CD4-positive, alpha-beta T cell treated with Interleukin-6 for 4 hours (primary cell): Measurements from ENCODE around the gene SHISA9.

Source experiments
- DNase-seq: peaks from one replicate; pipeline ENCODE4 v3.0.0-alpha.2; 2020; ENCODE audit warnings: mixed read lengths

The SHISA9 gene

DNA sequence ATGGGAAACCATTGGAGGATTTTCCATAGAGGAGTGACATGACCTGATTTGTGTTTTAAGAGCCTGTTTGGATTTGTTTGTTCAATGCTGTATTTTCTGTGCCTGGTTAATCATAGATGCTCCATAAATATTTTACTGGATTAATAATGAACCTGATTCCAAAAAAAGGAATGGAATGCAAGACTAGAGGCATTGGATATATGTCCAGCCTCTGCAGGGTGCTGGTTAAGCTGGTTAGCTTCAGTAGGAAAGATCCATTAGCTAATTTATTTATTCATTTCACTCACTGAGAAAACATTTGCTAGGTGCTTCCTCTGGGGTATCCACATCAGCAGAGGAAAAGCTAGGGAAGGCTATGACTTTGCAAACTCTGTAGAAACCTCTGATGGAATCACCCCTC, 57.7 kb downstream of the SHISA9 start:
- no peak for DNase-seq

DNA sequence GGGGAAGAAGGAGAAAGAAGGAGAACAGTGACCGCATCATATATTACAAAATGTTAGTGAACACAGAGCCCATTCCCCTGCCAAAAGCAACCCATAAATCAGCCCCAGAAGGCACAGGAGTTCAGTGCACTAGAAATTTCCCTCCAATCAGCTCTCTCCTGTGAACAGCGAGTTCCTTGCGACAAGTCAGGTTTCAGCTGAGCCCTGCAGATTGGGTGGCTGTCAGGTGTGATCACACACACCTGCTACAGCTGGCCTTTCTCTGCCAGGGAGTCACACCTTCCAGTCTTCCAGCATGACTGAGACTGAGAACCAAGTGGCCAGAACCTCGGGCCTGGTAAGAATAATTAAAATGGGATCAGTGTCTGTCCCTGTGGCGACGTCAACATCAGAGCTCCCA, 60.2 kb downstream of the SHISA9 start:
- no peak for DNase-seq

DNA sequence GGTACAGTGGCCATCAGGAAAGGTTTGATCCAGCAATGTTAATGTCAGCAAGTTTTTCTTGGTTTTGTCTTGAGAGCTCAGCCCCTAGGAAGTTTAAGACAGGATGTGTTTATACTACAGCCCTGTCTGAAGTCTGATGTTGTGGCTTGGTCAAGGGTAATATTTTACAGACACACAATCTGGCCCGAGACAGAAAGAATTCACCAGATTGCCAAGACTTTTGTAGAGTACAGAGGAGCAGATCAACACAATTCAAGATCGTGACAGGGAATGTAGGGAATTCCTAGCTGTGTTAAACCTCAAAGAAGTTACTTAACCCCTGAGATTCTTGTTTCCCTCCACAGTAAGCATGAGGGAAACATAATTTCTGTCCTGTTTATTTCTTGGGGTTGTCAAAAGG, 63.1 kb downstream of the SHISA9 start:
- DNase-seq, result no peak

DNA sequence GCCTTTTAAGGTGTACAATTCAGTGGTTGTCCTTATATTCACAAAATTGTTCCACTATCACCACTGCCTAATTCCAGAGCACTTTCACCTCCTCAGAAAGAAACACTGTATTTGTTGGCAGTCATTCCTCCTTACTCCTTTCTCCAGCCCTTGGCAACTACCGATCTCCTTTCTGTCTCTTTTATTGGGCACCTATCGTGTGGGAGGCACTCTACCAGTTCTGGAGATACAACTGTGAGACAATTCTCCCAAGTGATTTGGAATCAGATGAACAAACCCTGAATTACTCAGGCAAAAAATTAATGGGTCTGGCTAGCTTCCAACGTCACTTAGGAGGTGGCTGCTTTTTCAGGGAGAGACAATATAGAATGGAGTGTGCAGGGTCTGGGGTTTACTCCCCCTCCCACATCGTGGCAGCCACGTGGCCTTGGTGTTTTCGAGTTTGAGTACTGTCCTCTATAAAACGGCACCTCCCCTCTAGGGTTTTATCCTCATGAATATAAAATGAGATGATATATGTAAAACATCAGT, 63.9 kb downstream of the SHISA9 start:
- no peak for DNase-seq

DNA sequence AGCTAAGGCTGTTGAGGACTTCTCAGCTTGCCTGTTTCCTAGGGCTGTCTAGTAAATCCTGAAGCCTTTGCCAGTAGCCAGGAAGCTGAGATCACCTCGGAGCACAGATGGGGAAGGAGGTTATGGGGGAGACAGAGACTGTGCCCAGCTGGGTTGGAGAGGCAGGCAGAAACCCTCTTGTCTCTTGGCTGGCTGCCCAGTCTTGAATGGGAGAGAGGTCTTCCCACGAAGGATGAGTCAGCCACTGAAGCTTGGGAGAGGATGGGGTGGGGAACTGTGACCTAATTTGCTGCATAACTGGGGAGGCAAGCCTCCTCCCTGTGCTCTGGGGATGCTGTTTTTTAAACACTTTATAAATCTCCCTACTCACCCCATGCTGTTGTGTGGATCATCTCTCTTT, 69.8 kb downstream of the SHISA9 start:
- DNase-seq, result no peak

- no peak for DNase-seq
Observed at GRCh38 chr16:12972246-12972645, 70.8 kb downstream of the SHISA9 start.

DNA sequence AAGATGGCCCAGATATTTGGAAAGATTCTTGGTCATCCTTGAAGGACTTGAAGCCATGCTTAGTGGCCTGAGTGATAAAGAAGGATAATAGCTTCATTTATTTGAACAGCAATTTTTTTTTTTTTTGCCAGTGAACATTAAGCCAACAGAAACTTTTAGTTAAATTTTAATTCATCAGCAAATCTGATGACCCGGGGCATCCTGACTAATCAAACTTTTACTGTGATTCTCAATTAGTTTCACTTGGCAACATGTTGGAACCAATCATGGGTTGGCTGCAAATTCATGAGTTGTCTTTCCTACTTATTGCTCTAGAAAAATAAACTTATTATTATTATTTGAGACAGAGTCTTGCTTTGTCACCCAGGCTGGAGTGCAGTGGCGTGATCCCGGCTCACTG, 74.4 kb downstream of the SHISA9 start:
- no peak for DNase-seq

- DNase-seq, result no peak
Observed at GRCh38 chr16:12976496-12976895, 75.1 kb downstream of the SHISA9 start.

GRCh38 chr16:12976936-12977335, 75.5 kb downstream of the SHISA9 start:
- no peak for DNase-seq

- no peak for DNase-seq
Observed at GRCh38 chr16:12985516-12985915, 84.1 kb downstream of the SHISA9 start.

GRCh38 chr16:12988071-12988470, 86.7 kb downstream of the SHISA9 start:
- DNase-seq, result no peak

DNA sequence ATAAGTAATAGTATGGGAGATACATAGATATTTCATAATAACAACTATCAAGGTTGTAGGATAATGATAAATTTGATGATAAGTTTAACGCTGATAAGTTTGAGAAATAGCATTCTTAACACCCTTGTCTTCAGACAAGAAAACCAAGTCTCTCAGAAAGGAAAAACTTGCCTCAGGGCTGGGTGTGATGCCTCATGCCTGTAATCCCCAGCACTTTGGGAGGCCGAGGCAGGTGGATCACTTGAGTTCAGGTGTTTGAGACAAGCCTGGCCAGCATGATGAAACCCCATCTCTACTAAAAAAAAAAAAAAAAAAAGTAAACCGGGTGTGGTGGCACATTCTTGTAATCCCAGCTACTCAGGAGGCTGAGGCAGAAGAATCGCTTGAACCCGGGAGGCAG, 90.7 kb downstream of the SHISA9 start:
- no peak for DNase-seq

- no peak for DNase-seq
Observed at GRCh38 chr16:12994402-12994801, 93.0 kb downstream of the SHISA9 start.

GRCh38 chr16:12995721-12996372, 94.4 kb downstream of the SHISA9 start:
- no peak for DNase-seq

GRCh38 chr16:12998361-12999085, 97.1 kb downstream of the SHISA9 start:
- no peak for DNase-seq

DNA sequence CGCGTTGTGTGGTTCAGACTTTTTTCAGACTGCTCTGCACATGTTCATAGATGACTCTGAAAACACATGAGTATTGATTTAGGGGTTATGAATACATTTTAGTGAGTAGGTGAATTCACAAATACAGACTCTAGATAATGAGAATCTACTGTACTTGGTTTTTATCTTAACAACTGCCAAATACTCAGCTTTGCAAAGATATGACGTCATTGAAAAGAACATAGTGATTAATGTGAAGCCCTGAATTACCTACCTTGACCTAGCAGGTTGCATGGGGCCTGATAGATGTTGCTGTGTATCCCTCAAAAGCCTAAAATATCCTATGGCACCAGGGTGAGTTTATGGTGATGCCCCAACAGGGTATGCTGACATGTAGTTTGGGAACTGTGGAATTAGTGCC, 98.0 kb downstream of the SHISA9 start:
- DNase-seq, result no peak

DNA sequence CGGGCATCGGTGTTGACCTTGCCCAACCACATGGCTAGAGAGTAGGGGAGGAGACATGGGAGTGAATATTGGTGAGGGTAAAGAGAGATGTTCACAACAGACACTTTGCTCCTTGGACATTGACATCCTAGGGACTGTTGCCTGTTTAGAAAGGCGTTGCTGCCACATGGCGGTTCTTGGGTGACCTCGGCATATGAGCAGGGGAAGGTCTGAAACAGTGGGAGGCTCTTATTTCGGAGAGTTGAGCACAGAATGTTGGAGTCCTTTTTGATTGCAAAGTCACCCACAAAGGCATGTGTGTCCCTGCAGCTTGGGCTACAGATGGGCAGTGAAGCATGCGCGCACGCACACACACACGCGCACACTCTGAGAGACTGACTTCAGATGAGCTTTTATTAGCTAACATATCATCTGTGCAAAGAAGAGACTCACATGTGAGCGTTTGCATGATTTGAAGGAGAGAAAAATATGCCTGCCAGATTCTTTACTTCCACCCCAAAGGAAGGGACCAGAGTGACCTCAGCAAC, 104.4 kb downstream of the SHISA9 start:
- DNase-seq, result no peak

GRCh38 chr16:13012601-13013000, 111.2 kb downstream of the SHISA9 start:
- no peak for DNase-seq

DNA sequence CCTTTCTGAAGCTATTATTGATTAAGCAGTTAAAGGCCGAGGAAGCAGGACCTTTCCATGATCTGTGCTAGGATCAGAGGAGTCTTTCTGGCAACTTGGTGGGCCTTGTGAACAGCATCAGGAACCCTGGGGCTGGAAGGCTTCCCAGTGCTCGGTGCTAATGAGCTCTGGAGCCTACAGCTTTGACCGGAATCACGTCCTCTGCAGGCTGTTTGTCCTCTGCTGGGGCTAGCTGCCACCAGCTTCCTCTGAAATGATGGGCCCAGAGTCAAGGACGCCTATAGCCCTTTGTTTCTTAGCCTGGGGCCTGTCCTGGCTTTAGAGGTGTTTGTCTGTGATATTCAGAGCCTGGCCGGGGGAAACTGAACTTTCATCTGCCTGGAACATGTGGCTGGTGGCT, 111.6 kb downstream of the SHISA9 start:
- DNase-seq, result no peak

DNA sequence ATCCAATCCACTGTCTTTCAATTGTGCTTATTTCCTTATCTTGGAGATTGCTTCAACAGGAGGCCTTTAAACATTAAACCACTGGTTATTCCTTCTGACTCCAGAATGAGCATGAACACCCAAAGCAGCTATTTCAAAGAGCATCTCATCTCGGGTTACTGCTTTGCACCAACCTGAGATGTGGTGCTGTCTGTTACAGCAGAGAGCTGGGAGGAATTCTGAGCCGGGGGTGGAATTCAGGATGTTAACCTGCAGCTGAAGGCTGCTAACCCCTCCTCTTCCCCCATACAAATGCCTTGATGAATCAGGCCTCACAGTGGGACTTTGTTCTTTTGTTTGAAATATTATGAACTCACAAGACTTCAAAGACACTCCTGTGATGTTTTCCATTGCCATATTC, 113.1 kb downstream of the SHISA9 start:
- no peak for DNase-seq

DNA sequence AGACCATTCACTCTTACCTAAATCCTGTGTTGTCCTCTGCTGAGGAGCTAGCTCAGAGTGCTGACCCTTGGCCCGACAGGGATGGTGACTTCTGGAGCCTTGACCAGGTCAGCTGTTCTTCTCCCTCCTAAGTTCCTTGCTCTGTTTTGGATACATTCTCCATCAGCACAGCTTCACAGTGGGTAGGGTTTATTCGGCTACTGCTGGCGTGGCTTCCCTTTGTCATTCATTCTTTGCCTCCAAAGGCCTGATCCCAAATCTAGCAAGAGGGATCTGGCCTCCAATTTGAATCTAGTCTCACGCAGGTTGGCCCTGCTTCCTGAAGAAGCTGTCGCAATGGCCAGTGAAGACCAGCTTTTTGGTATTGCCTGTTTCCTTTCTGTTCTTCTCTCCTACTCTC, 116.6 kb downstream of the SHISA9 start:
- DNase-seq, result no peak

DNA sequence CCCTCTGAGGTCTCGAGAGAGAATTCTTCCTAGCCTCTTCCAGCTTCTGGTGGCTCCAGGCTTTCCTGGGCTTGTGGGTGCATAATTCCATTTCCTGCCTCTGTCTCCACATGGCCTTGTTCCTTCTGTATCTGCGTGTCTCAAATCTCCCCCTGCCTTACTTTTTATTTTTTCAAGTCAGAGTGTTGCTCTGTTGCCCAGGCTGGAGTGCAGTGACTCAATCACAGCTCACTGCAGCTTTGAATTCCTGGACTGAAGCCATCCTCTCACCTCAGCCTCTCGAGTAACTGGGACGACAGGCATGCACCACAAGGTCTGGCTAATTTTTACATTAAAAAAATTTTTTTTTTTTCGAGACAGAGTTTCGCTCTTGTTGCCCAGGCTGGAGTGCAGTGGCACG, 120.6 kb downstream of the SHISA9 start:
- DNase-seq, result no peak

DNA sequence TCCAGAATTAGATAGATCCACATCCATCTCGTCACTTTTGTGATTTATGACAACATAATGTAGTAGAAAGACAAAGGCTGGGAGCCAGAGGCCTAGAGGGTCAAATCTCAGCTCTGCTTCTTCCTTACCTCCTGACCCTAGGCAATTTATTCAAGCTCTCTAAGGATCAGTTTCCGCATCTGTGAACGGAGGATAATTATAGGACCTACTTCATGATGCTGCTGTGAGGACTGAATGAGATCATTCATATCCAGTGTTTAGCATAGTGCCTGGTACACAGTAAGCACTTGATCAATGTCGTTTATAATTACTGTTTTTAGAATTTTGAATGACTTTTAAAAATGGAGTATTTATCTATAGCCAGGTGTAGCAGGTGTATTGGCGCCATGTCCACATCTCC, 128.4 kb downstream of the SHISA9 start:
- DNase-seq, result no peak

GRCh38 chr16:13030769-13031168, 129.4 kb downstream of the SHISA9 start:
- no peak for DNase-seq
